HL-60 (cell line): ENCODE data around the gene BRSK1.

Source experiments
- DNase-seq, 2 experiments: peaks; one replicate each; pipeline ENCODE4 v3.0.0-alpha.2; 2010 to 2020; ENCODE audit warnings: low read depth in 1 of 2, low spot score in 1 of 2
- H3K27ac ChIP-seq: fragments of 250-450 bp; sonication (Bioruptor Pico); replicated peaks from 2 replicates; pipeline ENCODE4 v1.5.1; 2020; ENCODE audit warnings: mild to moderate bottlenecking, moderate library complexity
- H3K27me3 ChIP-seq: fragments of 250-450 bp; sonication (Bioruptor Pico); 2 replicates; pipeline ENCODE4 v1.5.1; 2021; ENCODE audit warnings: mild to moderate bottlenecking, moderate library complexity; ENCODE audit not compliant: insufficient read depth, poor library complexity, severe bottlenecking
- H3K4me3 ChIP-seq: replicated peaks from 2 replicates; pipeline ENCODE4 v1.5.1; 2011; ENCODE audit warnings: mild to moderate bottlenecking, control low read depth, low read length; ENCODE audit not compliant: insufficient read depth
- GABPA ChIP-seq: IDR thresholded peaks from 2 replicates; pipeline ENCODE4 v1.6.1; 2012; ENCODE audit warnings: low read depth
- POLR2AphosphoS5 ChIP-seq: IDR thresholded peaks from 2 replicates; pipeline ENCODE4 v1.6.1; 2012; ENCODE audit warnings: low read depth
- REST ChIP-seq: IDR thresholded peaks from 2 replicates; pipeline ENCODE4 v1.6.1; 2012; ENCODE audit warnings: low read depth; ENCODE audit not compliant: insufficient replicate concordance
- SPI1 ChIP-seq: IDR thresholded peaks from 2 replicates; pipeline ENCODE4 v1.6.1; 2012; ENCODE audit warnings: low read depth, mild to moderate bottlenecking, borderline replicate concordance
- TF ChIP-seq, protein P1 (sequence below): IDR thresholded peaks from one replicate; pipeline ENCODE4 v1.5.1; 2011; ENCODE audit warnings: low read length, control low read depth, inconsistent platforms; ENCODE audit not compliant: insufficient read depth

BRSK1 gene

GRCh38 chr19:55277494-55277893 is 6.3 kb upstream of the BRSK1 start:
- no peak overlapping the region for H3K4me3 ChIP-seq
- DNase-seq: no peak
- TF ChIP-seq REST (no peak), POLR2AphosphoS5 (no peak)
- TF ChIP-seq, protein P1, sequence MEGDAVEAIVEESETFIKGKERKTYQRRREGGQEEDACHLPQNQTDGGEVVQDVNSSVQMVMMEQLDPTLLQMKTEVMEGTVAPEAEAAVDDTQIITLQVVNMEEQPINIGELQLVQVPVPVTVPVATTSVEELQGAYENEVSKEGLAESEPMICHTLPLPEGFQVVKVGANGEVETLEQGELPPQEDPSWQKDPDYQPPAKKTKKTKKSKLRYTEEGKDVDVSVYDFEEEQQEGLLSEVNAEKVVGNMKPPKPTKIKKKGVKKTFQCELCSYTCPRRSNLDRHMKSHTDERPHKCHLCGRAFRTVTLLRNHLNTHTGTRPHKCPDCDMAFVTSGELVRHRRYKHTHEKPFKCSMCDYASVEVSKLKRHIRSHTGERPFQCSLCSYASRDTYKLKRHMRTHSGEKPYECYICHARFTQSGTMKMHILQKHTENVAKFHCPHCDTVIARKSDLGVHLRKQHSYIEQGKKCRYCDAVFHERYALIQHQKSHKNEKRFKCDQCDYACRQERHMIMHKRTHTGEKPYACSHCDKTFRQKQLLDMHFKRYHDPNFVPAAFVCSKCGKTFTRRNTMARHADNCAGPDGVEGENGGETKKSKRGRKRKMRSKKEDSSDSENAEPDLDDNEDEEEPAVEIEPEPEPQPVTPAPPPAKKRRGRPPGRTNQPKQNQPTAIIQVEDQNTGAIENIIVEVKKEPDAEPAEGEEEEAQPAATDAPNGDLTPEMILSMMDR: no peak
- no peaks in the 10 kb centered on the region for H3K27me3 ChIP-seq
- peak overlapping the region; percentile 27; the same call in 1 of the 2 replicates for H3K27ac ChIP-seq

DNA sequence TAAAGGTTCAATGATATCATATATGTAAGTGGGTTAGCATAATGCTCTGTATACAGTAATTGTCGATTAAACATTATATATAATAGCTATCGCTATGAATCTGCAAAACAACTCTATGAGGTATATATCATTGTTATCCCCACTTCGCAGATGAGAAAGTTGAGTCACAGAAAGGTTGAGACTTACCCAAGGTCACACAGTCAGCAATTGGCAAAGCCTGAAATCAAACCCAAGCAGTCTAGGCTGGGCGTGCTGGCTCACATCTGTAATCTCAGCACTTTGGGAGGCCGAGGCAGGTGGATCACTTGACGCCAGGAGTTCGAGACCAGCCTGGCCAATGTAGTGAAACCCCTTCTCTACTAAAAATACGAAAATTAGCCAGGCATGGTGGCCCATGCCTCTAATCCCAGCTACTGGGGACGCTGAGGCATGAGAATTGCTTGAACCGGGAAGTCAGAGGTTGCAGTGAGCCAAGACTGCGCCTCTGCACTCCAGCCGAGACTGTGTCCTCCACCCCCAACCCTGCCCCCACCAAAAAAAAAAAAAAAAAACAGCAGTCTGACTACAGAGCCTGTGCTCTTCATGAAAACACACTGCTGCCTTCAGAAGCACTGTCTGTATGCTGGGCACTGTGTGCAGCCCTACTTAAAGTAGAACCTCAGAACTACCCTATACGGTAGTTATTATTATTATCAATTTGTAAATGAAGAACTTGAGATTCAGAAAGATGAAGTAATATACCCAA is 5.2 kb upstream of the BRSK1 start:
- H3K4me3 ChIP-seq: no peak overlapping the region; the same call in 1 of the 2 replicates
- TF ChIP-seq REST: no peak
- TF ChIP-seq, protein P1: no peak
- TF ChIP-seq SPI1: no peak
- no peak for TF ChIP-seq GABPA
- no peak for TF ChIP-seq POLR2AphosphoS5
- no peak overlapping the region; the same call in 1 of the 2 replicates for H3K27ac ChIP-seq

GRCh38 chr19:55279340-55279739 is 4.5 kb upstream of the BRSK1 start:
- DNase-seq: no peak
- Histone ChIP-seq H3K27me3 (peaks cover 3% of the 10 kb centered on the region), H3K4me3 (peak overlapping the region; percentile 73), H3K27ac (peak overlapping the region; percentile 79)
- no peak for TF ChIP-seq REST
- TF ChIP-seq GABPA: no peak
- TF ChIP-seq SPI1: no peak
- no peak for TF ChIP-seq POLR2AphosphoS5
- TF ChIP-seq, protein P1: no peak

More for the DNA sequence above, 5.2 kb upstream of the BRSK1 start:
- no peak for DNase-seq
- peaks cover 2% of the 10 kb centered on the region for H3K27me3 ChIP-seq
